GF-D8 (cell line): ENCODE data around the gene MAML3.

Source experiments
- DNase-seq: peaks from one replicate; lab custom pipeline; 2025; lab: John Stamatoyannopoulos, UW

Gene MAML3

GRCh38 chr4:139810710-139811109 lies 343.3 kb downstream of the MAML3 start:
- no peak for DNase-seq

- no peak for DNase-seq
These were observed 344.2 kb downstream of the MAML3 start for GRCh38 chr4:139809757-139810140.

GRCh38 chr4:139808808-139809756 lies 344.9 kb downstream of the MAML3 start:
- no peak for DNase-seq

- DNase-seq: peak; percentile 26
These were observed 345.6 kb downstream of the MAML3 start for GRCh38 chr4:139808381-139808807.

- DNase-seq: no peak
These were observed 346.5 kb downstream of the MAML3 start for GRCh38 chr4:139807483-139807882.

GRCh38 chr4:139806929-139807328 lies 347.1 kb downstream of the MAML3 start:
- DNase-seq: no peak

- DNase-seq: no peak
These were observed 351.1 kb downstream of the MAML3 start for GRCh38 chr4:139802931-139803330.

GRCh38 chr4:139802488-139802887 lies 351.5 kb downstream of the MAML3 start:
- DNase-seq: no peak

GRCh38 chr4:139801895-139802294 lies 352.1 kb downstream of the MAML3 start:
- no peak for DNase-seq

GRCh38 chr4:139800082-139800481 lies 353.9 kb downstream of the MAML3 start:
- no peak for DNase-seq

- no peak for DNase-seq
These were observed 354.4 kb downstream of the MAML3 start for GRCh38 chr4:139799615-139800014.

GRCh38 chr4:139798456-139798855 lies 355.5 kb downstream of the MAML3 start:
- DNase-seq: no peak

- no peak for DNase-seq
These were observed 356.7 kb downstream of the MAML3 start for GRCh38 chr4:139797287-139797686.

GRCh38 chr4:139795527-139796314 lies 358.3 kb downstream of the MAML3 start:
- DNase-seq: no peak

GRCh38 chr4:139794158-139794954 lies 359.6 kb downstream of the MAML3 start:
- no peak for DNase-seq

GRCh38 chr4:139791681-139792080 lies 362.3 kb downstream of the MAML3 start:
- DNase-seq: no peak

GRCh38 chr4:139790291-139790690 lies 363.7 kb downstream of the MAML3 start:
- DNase-seq: no peak

GRCh38 chr4:139789096-139789654 lies 364.8 kb downstream of the MAML3 start:
- peak; percentile 62 for DNase-seq

- no peak for DNase-seq
These were observed 367.3 kb downstream of the MAML3 start for GRCh38 chr4:139786494-139787354.

GRCh38 chr4:139785356-139785755 lies 368.6 kb downstream of the MAML3 start:
- DNase-seq: no peak
